Vagina (tissue), 2 donors: ENCODE results near the gene RGS19. TPM values are rescaled to one million over a fixed set of nuclear protein-coding genes. Genes with fewer than 3 reads are reported as not detected.

Experiments used
- DNase-seq, 2 donors: peaks; one replicate each; pipeline ENCODE4 v3.0.0-alpha.2; 2017; ENCODE audit errors: extremely low spot score in 2 of 2
- H3K27ac ChIP-seq: fragments of 200-600 bp; sonication (generic); one replicate; pipeline ENCODE4 v1.5.1; 2019
- H3K27me3 ChIP-seq: fragments of 200-600 bp; sonication (generic); one replicate; pipeline ENCODE4 v1.5.1; 2019
- H3K36me3 ChIP-seq, 2 donors: fragments of 200-600 bp; sonication (generic); one replicate each; pipeline ENCODE4 v1.5.1; 2017 to 2019
- H3K4me1 ChIP-seq: fragments of 200-600 bp; sonication (generic); one replicate; pipeline ENCODE4 v1.5.1; 2019
- H3K4me3 ChIP-seq, 2 donors: fragments of 200-600 bp; sonication (generic); 1 replicate in 1 of 2; 2 replicates in 1 of 2; pipeline ENCODE4 v1.5.1; 2016 to 2019
- H3K9me3 ChIP-seq: fragments of 200-600 bp; sonication (generic); one replicate; pipeline ENCODE4 v1.5.1; 2019
- CTCF ChIP-seq, 3 experiments: fragments of 450-650 bp in 2 of 3; fragments of 200-600 bp in 1 of 3; sonication (generic) in 1 of 3; IDR thresholded peaks; one replicate each; pipeline ENCODE4 v1.5.1; 2017 to 2019; ENCODE audit warnings: antibody characterized with exemption in 3 of 3, mild to moderate bottlenecking in 2 of 3, moderate library complexity in 2 of 3
- POLR2A ChIP-seq, 2 donors: fragments of 450-650 bp; IDR thresholded peaks; one replicate each; pipeline ENCODE4 v1.6.1; 2017; ENCODE audit warnings: antibody characterized with exemption in 2 of 2, mild to moderate bottlenecking in 2 of 2, moderate library complexity in 2 of 2
- POLR2AphosphoS5 ChIP-seq, 2 donors: sonication (generic); formaldehyde crosslinking; IDR thresholded peaks; one replicate each; pipeline ENCODE4 v1.9.0; 2017; ENCODE audit warnings: antibody characterized with exemption in 2 of 2, mild to moderate bottlenecking in 2 of 2, low read depth in 1 of 2; ENCODE audit not compliant: insufficient read depth in 1 of 2
- intact Hi-C: fragments of 100-400 bp; cut with DNase I; formaldehyde crosslinking; loops from one replicate; pipeline ENCODE4 v1.15.1; 2023
- total RNA-seq: library from RNA; depleted of rRNA; stranded (reverse); fragments of >200 nt; gene quantifications from one replicate; pipeline ENCODE4 v1.2.3, GENCODE V29; 2016

Gene RGS19
- total RNA-seq, 1 donor from 2014 or later, result 20.6 TPM

GRCh38 chr20:64076061-64076997 is 3.0 kb downstream of the RGS19 start:
- Histone ChIP-seq H3K4me3 (peak overlapping the region in 1 of 2 donors; percentile 65), H3K4me1 (peaks cover 23% of the 10 kb centered on the region), H3K27me3 (no peaks in the 10 kb centered on the region), H3K36me3 (peaks cover 0 to 9% of the 10 kb centered on the region in 2 donors), H3K9me3 (no peaks in the 10 kb centered on the region), H3K27ac (no peak overlapping the region)
- no peak for DNase-seq
- TF ChIP-seq POLR2A (IDR thresholded peaks at IDR 0.05) (no peak), POLR2AphosphoS5 (IDR thresholded peaks at IDR 0.05; ENCODE audit: insufficient read depth in 1 of 2, low read depth in 1 of 2) (no peak), CTCF (IDR thresholded peaks at IDR 0.05) (no peak)
- intact Hi-C loops, result no loop called here

- TF ChIP-seq POLR2A (IDR thresholded peaks at IDR 0.05) (no peak), POLR2AphosphoS5 (IDR thresholded peaks at IDR 0.05; ENCODE audit: insufficient read depth in 1 of 2, low read depth in 1 of 2) (no peak), CTCF (IDR thresholded peaks at IDR 0.05) (no peak)
- intact Hi-C loops, result no loop called here
Observed at GRCh38 chr20:64075556-64075955, 3.8 kb downstream of the RGS19 start.

GRCh38 chr20:64074963-64075362 is 4.4 kb downstream of the RGS19 start:
- intact Hi-C loops, result no loop called here
- H3K4me1 ChIP-seq, result peaks cover 23% of the 10 kb centered on the region
- no peak overlapping the region for H3K4me3 ChIP-seq
- H3K9me3 ChIP-seq, result no peaks in the 10 kb centered on the region
- TF ChIP-seq POLR2AphosphoS5 (IDR thresholded peaks at IDR 0.05; ENCODE audit: insufficient read depth in 1 of 2, low read depth in 1 of 2) (no peak), CTCF (IDR thresholded peaks at IDR 0.05) (no peak), POLR2A (IDR thresholded peaks at IDR 0.05) (no peak)
- no peak overlapping the region for H3K27ac ChIP-seq
- no peaks in the 10 kb centered on the region for H3K27me3 ChIP-seq
- no peak for DNase-seq
- peaks cover 0 to 12% of the 10 kb centered on the region in 2 donors for H3K36me3 ChIP-seq

More at GRCh38 chr20:64075556-64075955, 3.8 kb downstream of the RGS19 start:
- no peak overlapping the region for H3K27ac ChIP-seq
- H3K9me3 ChIP-seq, result no peaks in the 10 kb centered on the region
- H3K4me3 ChIP-seq, result no peak overlapping the region
- H3K36me3 ChIP-seq, result peaks cover 0 to 9% of the 10 kb centered on the region in 2 donors
- peaks cover 23% of the 10 kb centered on the region for H3K4me1 ChIP-seq
- H3K27me3 ChIP-seq, result no peaks in the 10 kb centered on the region
- DNase-seq, result no peak

- Histone ChIP-seq H3K27ac (no peak overlapping the region), H3K4me1 (peaks cover 21% of the 10 kb centered on the region), H3K36me3 (peaks cover 0 to 12% of the 10 kb centered on the region in 2 donors), H3K4me3 (no peak overlapping the region), H3K9me3 (no peaks in the 10 kb centered on the region), H3K27me3 (no peaks in the 10 kb centered on the region)
- no peak for DNase-seq
- TF ChIP-seq CTCF (IDR thresholded peaks at IDR 0.05), result no peak
- no peak for TF ChIP-seq POLR2A (IDR thresholded peaks at IDR 0.05)
- TF ChIP-seq POLR2AphosphoS5 (IDR thresholded peaks at IDR 0.05; ENCODE audit: insufficient read depth in 1 of 2, low read depth in 1 of 2), result no peak
- intact Hi-C loops, result no loop called here
Observed at GRCh38 chr20:64074184-64074789, 5.0 kb downstream of the RGS19 start.
